CD8-positive, alpha-beta memory T cell (primary cell): ENCODE data around the gene FCGR3A. TPM values are rescaled to one million over a fixed set of nuclear protein-coding genes. Genes with fewer than 3 reads are reported as not detected.
"Not testable (repeated sequence)": the region's sequence is repeated elsewhere in the genome, so short reads cannot be mapped to it uniquely, and the experiment has no call there.

Experiments used
- CTCF ChIA-PET: fragments of 350-600 bp; sonication (Branson Sonifier 250); formaldehyde crosslinking; loops from one replicate; lab custom pipeline; 2021; ENCODE audit warnings: antibody characterized with exemption; lab: Charles Lee
- POLR2A ChIA-PET: fragments of 350-600 bp; sonication (Branson Sonifier 250); formaldehyde crosslinking; loops from one replicate; lab custom pipeline; 2021; ENCODE audit warnings: antibody characterized with exemption; lab: Charles Lee
- DNase-seq, 5 donors: peaks; one replicate each; pipeline versions ENCODE4 v3.0.0 to v3.0.0-alpha.2; 2020 to 2022; ENCODE audit warnings: mixed read lengths in 1 of 5
- H3K27ac ChIP-seq: one replicate; pipeline ENCODE4 v1.7.0; 2013; ENCODE audit warnings: low read depth, mild to moderate bottlenecking, low read length, moderate library complexity
- H3K27me3 ChIP-seq: 2 replicates; pipeline ENCODE4 v1.7.0; 2013; ENCODE audit warnings: low read length, mild to moderate bottlenecking; ENCODE audit not compliant: insufficient read depth, poor library complexity, severe bottlenecking
- H3K36me3 ChIP-seq: 2 replicates; pipeline ENCODE4 v1.7.0; 2013; ENCODE audit warnings: mild to moderate bottlenecking, low read length, moderate library complexity; ENCODE audit not compliant: insufficient read depth
- H3K4me1 ChIP-seq: 2 replicates; pipeline ENCODE4 v1.7.0; 2013; ENCODE audit warnings: mild to moderate bottlenecking, low read length, moderate library complexity; ENCODE audit not compliant: insufficient read depth
- H3K4me3 ChIP-seq: 2 replicates; pipeline ENCODE4 v1.7.0; 2013; ENCODE audit warnings: mild to moderate bottlenecking, low read length
- H3K9me3 ChIP-seq: 2 replicates; pipeline ENCODE4 v1.7.0; 2013; ENCODE audit warnings: mild to moderate bottlenecking, low read length
- H3K27ac Mint-ChIP-seq, 8 donors: one replicate each; pipeline ENCODE4 v1.8.0; 2020 to 2021; ENCODE audit warnings: mixed read lengths in 8 of 8, mild to moderate bottlenecking in 6 of 8, inconsistent platforms in 3 of 8, moderate library complexity in 3 of 8
- H3K27me3 Mint-ChIP-seq, 2 donors: one replicate each; pipeline ENCODE4 v1.8.0; 2020 to 2021; ENCODE audit warnings: mixed read lengths in 2 of 2, mild to moderate bottlenecking in 1 of 2, moderate library complexity in 1 of 2
- H3K36me3 Mint-ChIP-seq, 3 donors: one replicate each; pipeline ENCODE4 v1.8.0; 2020 to 2021; ENCODE audit warnings: mixed read lengths in 3 of 3, inconsistent platforms in 1 of 3, mild to moderate bottlenecking in 1 of 3
- H3K4me1 Mint-ChIP-seq, 3 donors: one replicate each; pipeline ENCODE4 v1.8.0; 2020 to 2021; ENCODE audit warnings: mixed read lengths in 3 of 3, inconsistent platforms in 1 of 3, mild to moderate bottlenecking in 1 of 3
- H3K4me3 Mint-ChIP-seq, 7 donors: one replicate each; pipeline ENCODE4 v1.8.0; 2020 to 2021; ENCODE audit warnings: mixed read lengths in 7 of 7, mild to moderate bottlenecking in 6 of 7, moderate library complexity in 4 of 7, inconsistent platforms in 2 of 7
- H3K9me3 Mint-ChIP-seq, 5 donors: one replicate each; pipeline ENCODE4 v1.8.0; 2020 to 2022; ENCODE audit warnings: mixed read lengths in 5 of 5, mild to moderate bottlenecking in 3 of 5, moderate library complexity in 2 of 5, inconsistent platforms in 1 of 5
- polyA plus RNA-seq: library from polyadenylated mRNA; unstranded; fragments of 300-500 nt; fragmentation: Illumina TruSeq; gene quantifications from one replicate; pipeline ENCODE4 v1.2.3, GENCODE V29; 2021
- total RNA-seq, 2 experiments: library from RNA; stranded (reverse); gene quantifications; one replicate each; pipeline ENCODE4 v1.2.3, GENCODE V29; 2021

The FCGR3A gene
- 1 to 10 TPM in 1 of 2 experiments, under 1 TPM in 1; 0.58 to 1.1 TPM for total RNA-seq
- 44.6 TPM for polyA plus RNA-seq

- Mint-ChIP-seq H3K27ac (peak within 1 kb of the TSS; percentile 60 to 94 (median 74)), H3K9me3 (no peaks in the 10 kb centered on the region), H3K27me3 (no peaks in the 10 kb centered on the region), H3K4me1 (peaks cover 37 to 46% (median 38%) of the 10 kb centered on the region in 3 donors), H3K4me3 (peak within 1 kb of the TSS in 6 of 7 donors; percentile 26 to 78 (median 54)), H3K36me3 (no peaks in the 10 kb centered on the region)
- Histone ChIP-seq H3K4me1 (peaks cover 8% of the 10 kb centered on the region), H3K27me3 (no peaks in the 10 kb centered on the region), H3K9me3 (no peaks in the 10 kb centered on the region), H3K4me3 (no peak within 1 kb of the TSS), H3K36me3 (no peaks in the 10 kb centered on the region), H3K27ac (no peak within 1 kb of the TSS)
- CTCF ChIA-PET, result no interaction called here
- DNase-seq, result no peak
- POLR2A ChIA-PET, result no interaction called here
Observed at GRCh38 chr1:161549652-161550051, at the start of gene FCGR3A. FCGR3A (minus strand) TSS chr1:161549818; CDS start chr1:161549736, 82 bp downstream.

- H3K27ac Mint-ChIP-seq, H3K9me3 Mint-ChIP-seq, H3K27me3 Mint-ChIP-seq, H3K4me1 Mint-ChIP-seq, H3K27ac ChIP-seq, H3K36me3 Mint-ChIP-seq, H3K4me1 ChIP-seq, H3K4me3 Mint-ChIP-seq, DNase-seq, H3K27me3 ChIP-seq, H3K36me3 ChIP-seq, POLR2A ChIA-PET, CTCF ChIA-PET, H3K4me3 ChIP-seq, H3K9me3 ChIP-seq: not testable (repeated sequence)
Observed at GRCh38 chr1:161597077-161597476, 47.5 kb upstream of the FCGR3A start.

GRCh38 chr1:161595583-161595982 lies 46.0 kb upstream of the FCGR3A start:
- H3K36me3 Mint-ChIP-seq, H3K27me3 Mint-ChIP-seq, H3K9me3 Mint-ChIP-seq, DNase-seq, H3K4me3 Mint-ChIP-seq, POLR2A ChIA-PET, CTCF ChIA-PET, H3K9me3 ChIP-seq, H3K4me3 ChIP-seq, H3K4me1 ChIP-seq, H3K27me3 ChIP-seq, H3K27ac ChIP-seq, H3K36me3 ChIP-seq, H3K4me1 Mint-ChIP-seq: not testable (repeated sequence)
- peak overlapping the region in 3 of 8 donors; percentile 15 to 71 (median 51) for H3K27ac Mint-ChIP-seq

GRCh38 chr1:161595173-161595572 lies 45.6 kb upstream of the FCGR3A start:
- H3K4me1 Mint-ChIP-seq, POLR2A ChIA-PET, H3K27me3 Mint-ChIP-seq: not testable (repeated sequence)

GRCh38 chr1:161594269-161594984 lies 44.8 kb upstream of the FCGR3A start:
- H3K4me1 Mint-ChIP-seq, CTCF ChIA-PET: not testable (repeated sequence)

More at GRCh38 chr1:161595173-161595572, 45.6 kb upstream of the FCGR3A start:
- H3K9me3 Mint-ChIP-seq, CTCF ChIA-PET, H3K36me3 ChIP-seq, H3K27ac ChIP-seq, H3K27me3 ChIP-seq, H3K36me3 Mint-ChIP-seq, H3K4me3 Mint-ChIP-seq, H3K4me1 ChIP-seq, H3K4me3 ChIP-seq, DNase-seq, H3K9me3 ChIP-seq: not testable (repeated sequence)
- H3K27ac Mint-ChIP-seq, result peak overlapping the region in 1 of 8 donors; percentile 71

GRCh38 chr1:161593092-161593755 lies 43.6 kb upstream of the FCGR3A start:
- H3K4me3 Mint-ChIP-seq, H3K4me1 Mint-ChIP-seq, H3K4me3 ChIP-seq, POLR2A ChIA-PET, H3K9me3 ChIP-seq, H3K27me3 ChIP-seq, H3K36me3 Mint-ChIP-seq, CTCF ChIA-PET, H3K27ac ChIP-seq, DNase-seq, H3K9me3 Mint-ChIP-seq, H3K27me3 Mint-ChIP-seq, H3K4me1 ChIP-seq, H3K36me3 ChIP-seq: not testable (repeated sequence)
- H3K27ac Mint-ChIP-seq, result peak overlapping the region in 2 of 8 donors; percentile 63 to 82

More at GRCh38 chr1:161594269-161594984, 44.8 kb upstream of the FCGR3A start:
- H3K4me3 ChIP-seq, H3K36me3 Mint-ChIP-seq, H3K27ac ChIP-seq, H3K27me3 ChIP-seq, H3K9me3 Mint-ChIP-seq, DNase-seq, H3K9me3 ChIP-seq, H3K27me3 Mint-ChIP-seq, H3K4me1 ChIP-seq, H3K4me3 Mint-ChIP-seq, POLR2A ChIA-PET, H3K36me3 ChIP-seq: not testable (repeated sequence)
- H3K27ac Mint-ChIP-seq, result peak overlapping the region in 2 of 8 donors; percentile 42 to 57

GRCh38 chr1:161592586-161592985 lies 43.0 kb upstream of the FCGR3A start:
- DNase-seq, H3K9me3 Mint-ChIP-seq, POLR2A ChIA-PET, H3K36me3 Mint-ChIP-seq, H3K9me3 ChIP-seq, H3K27ac ChIP-seq, H3K36me3 ChIP-seq, H3K4me1 Mint-ChIP-seq, H3K4me3 Mint-ChIP-seq, H3K27ac Mint-ChIP-seq, H3K27me3 ChIP-seq, H3K27me3 Mint-ChIP-seq, H3K4me3 ChIP-seq, H3K4me1 ChIP-seq, CTCF ChIA-PET: not testable (repeated sequence)

GRCh38 chr1:161589920-161590319 lies 40.3 kb upstream of the FCGR3A start:
- H3K9me3 ChIP-seq, H3K4me3 ChIP-seq, H3K27me3 ChIP-seq, H3K4me1 Mint-ChIP-seq, H3K27ac ChIP-seq, H3K4me1 ChIP-seq, POLR2A ChIA-PET, H3K4me3 Mint-ChIP-seq, H3K27me3 Mint-ChIP-seq, H3K36me3 Mint-ChIP-seq, H3K27ac Mint-ChIP-seq, H3K9me3 Mint-ChIP-seq, H3K36me3 ChIP-seq, CTCF ChIA-PET, DNase-seq: not testable (repeated sequence)
